SK-N-SH treated with all-trans-retinoic acid at 6 μM for 48 hours (cell line): ENCODE data around the gene HINT1.
"Not testable (repeated sequence)": the region's sequence is repeated elsewhere in the genome, so short reads cannot be mapped to it uniquely, and the experiment has no call there.

Experiments
- ARNTL ChIP-seq: fragments of 450-650 bp; formaldehyde crosslinking; IDR thresholded peaks from 2 replicates; pipeline ENCODE4 v1.5.0; 2020; ENCODE audit warnings: low read depth, mild to moderate bottlenecking, moderate library complexity, borderline replicate concordance
- CSRNP3 ChIP-seq: fragments of 250-450 bp; sonication (Bioruptor Pico); IDR thresholded peaks from 2 replicates; pipeline ENCODE4 v1.5.1; 2021; ENCODE audit warnings: mild to moderate bottlenecking, moderate library complexity
- ESRRG ChIP-seq: fragments of 250-450 bp; sonication (Bioruptor Pico); IDR thresholded peaks from 2 replicates; pipeline ENCODE4 v1.6.1; 2021; ENCODE audit warnings: mild to moderate bottlenecking
- GLIS3 ChIP-seq: fragments of 250-450 bp; sonication (Bioruptor Pico); IDR thresholded peaks from 2 replicates; pipeline ENCODE4 v1.5.0; 2020; ENCODE audit warnings: mild to moderate bottlenecking, moderate library complexity
- PATZ1 ChIP-seq: fragments of 250-450 bp; sonication (Bioruptor Pico); IDR thresholded peaks from 2 replicates; pipeline ENCODE4 v1.8.0; 2020; ENCODE audit warnings: mild to moderate bottlenecking, moderate library complexity, borderline replicate concordance
- RARB ChIP-seq: fragments of 250-450 bp; sonication (Bioruptor Pico); IDR thresholded peaks from 2 replicates; pipeline ENCODE4 v1.8.0; 2021; ENCODE audit warnings: mild to moderate bottlenecking, moderate library complexity
- TOX ChIP-seq: fragments of 250-450 bp; sonication (Bioruptor Pico); IDR thresholded peaks from 2 replicates; pipeline ENCODE4 v1.8.0; 2021; ENCODE audit warnings: mild to moderate bottlenecking, moderate library complexity, borderline replicate concordance
- TSHZ2 ChIP-seq: fragments of 250-450 bp; sonication (Bioruptor Pico); IDR thresholded peaks from 2 replicates; pipeline ENCODE4 v1.5.0; 2020; ENCODE audit warnings: mild to moderate bottlenecking, moderate library complexity
- ZFP3 ChIP-seq: fragments of 250-450 bp; sonication (Bioruptor Pico); IDR thresholded peaks from 2 replicates; pipeline ENCODE4 v1.5.0; 2020; ENCODE audit warnings: mild to moderate bottlenecking, moderate library complexity
- ZFP30 ChIP-seq: fragments of 450-650 bp; formaldehyde crosslinking; IDR thresholded peaks from 2 replicates; pipeline ENCODE4 v1.5.0; 2022; ENCODE audit warnings: mild to moderate bottlenecking, moderate library complexity
- ZNF70 ChIP-seq: fragments of 450-650 bp; formaldehyde crosslinking; IDR thresholded peaks from 2 replicates; pipeline ENCODE4 v1.5.0; 2020; ENCODE audit warnings: mild to moderate bottlenecking, moderate library complexity
- ZNF8 ChIP-seq: fragments of 450-650 bp; formaldehyde crosslinking; IDR thresholded peaks from 2 replicates; pipeline ENCODE4 v1.5.0; 2020; ENCODE audit warnings: mild to moderate bottlenecking, moderate library complexity
- TF ChIP-seq, protein P1 (sequence below): fragments of 250-450 bp; sonication (Bioruptor Pico); IDR thresholded peaks from 2 replicates; pipeline ENCODE4 v1.8.0; 2021; ENCODE audit warnings: low read depth, mild to moderate bottlenecking, moderate library complexity, borderline replicate concordance

- not testable (repeated sequence) for TF ChIP-seq ZFP30 (CRISPR knock-in tag); ESRRG (CRISPR knock-in tag); TSHZ2 (CRISPR knock-in tag); CSRNP3 (CRISPR knock-in tag); ARNTL (CRISPR knock-in tag); ZNF8; GLIS3; RARB (CRISPR knock-in tag); ZFP3 (CRISPR knock-in tag); TOX; PATZ1 (CRISPR knock-in tag); ZNF70 (CRISPR knock-in tag)
- TF ChIP-seq, protein P1, sequence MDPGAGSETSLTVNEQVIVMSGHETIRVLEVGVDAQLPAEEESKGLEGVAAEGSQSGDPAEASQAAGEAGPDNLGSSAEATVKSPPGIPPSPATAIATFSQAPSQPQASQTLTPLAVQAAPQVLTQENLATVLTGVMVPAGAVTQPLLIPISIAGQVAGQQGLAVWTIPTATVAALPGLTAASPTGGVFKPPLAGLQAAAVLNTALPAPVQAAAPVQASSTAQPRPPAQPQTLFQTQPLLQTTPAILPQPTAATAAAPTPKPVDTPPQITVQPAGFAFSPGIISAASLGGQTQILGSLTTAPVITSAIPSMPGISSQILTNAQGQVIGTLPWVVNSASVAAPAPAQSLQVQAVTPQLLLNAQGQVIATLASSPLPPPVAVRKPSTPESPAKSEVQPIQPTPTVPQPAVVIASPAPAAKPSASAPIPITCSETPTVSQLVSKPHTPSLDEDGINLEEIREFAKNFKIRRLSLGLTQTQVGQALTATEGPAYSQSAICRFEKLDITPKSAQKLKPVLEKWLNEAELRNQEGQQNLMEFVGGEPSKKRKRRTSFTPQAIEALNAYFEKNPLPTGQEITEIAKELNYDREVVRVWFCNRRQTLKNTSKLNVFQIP = not testable (repeated sequence)
These were observed 37.8 kb downstream of the HINT1 start for GRCh38 chr5:131127244-131127643.
